ENCODE data around the gene FBXL2.
"Not testable (repeated sequence)": the region's sequence is repeated elsewhere in the genome, so short reads cannot be mapped to it uniquely, and the experiment has no call there.

Gene FBXL2

GRCh38 chr3:33317963-33318709 lies 40.9 kb downstream of the FBXL2 start:
- DNase-seq = no peak

GRCh38 chr3:33318710-33319380 lies 41.6 kb downstream of the FBXL2 start:
- DNase-seq = no peak

GRCh38 chr3:33322412-33322811 lies 45.2 kb downstream of the FBXL2 start:
- no peak for DNase-seq

- no peak for DNase-seq
Observed at GRCh38 chr3:33331414-33331813, 54.2 kb downstream of the FBXL2 start.

GRCh38 chr3:33334364-33334763 lies 57.1 kb downstream of the FBXL2 start:
- DNase-seq = no peak

- not testable (repeated sequence) for DNase-seq
Observed at GRCh38 chr3:33338936-33339465, 61.8 kb downstream of the FBXL2 start.

GRCh38 chr3:33339758-33340157 lies 62.5 kb downstream of the FBXL2 start:
- DNase-seq = no peak

GRCh38 chr3:33355611-33356010 lies 78.4 kb downstream of the FBXL2 start:
- no peak for DNase-seq

- DNase-seq = no peak
Observed at GRCh38 chr3:33358172-33358781, 81.0 kb downstream of the FBXL2 start.

- DNase-seq = no peak
Observed at GRCh38 chr3:33360136-33360825, 83.0 kb downstream of the FBXL2 start.

GRCh38 chr3:33363113-33363800 lies 86.0 kb downstream of the FBXL2 start:
- no peak for DNase-seq

GRCh38 chr3:33364060-33364459 lies 86.8 kb downstream of the FBXL2 start:
- no peak for DNase-seq

GRCh38 chr3:33364531-33365128 lies 87.4 kb downstream of the FBXL2 start:
- DNase-seq = no peak

GRCh38 chr3:33372218-33373081 lies 95.2 kb downstream of the FBXL2 start:
- peak; percentile 9 for DNase-seq

- no peak for DNase-seq
Observed at GRCh38 chr3:33373082-33373437, 95.8 kb downstream of the FBXL2 start.

GRCh38 chr3:33377489-33377888 lies 100.2 kb downstream of the FBXL2 start:
- no peak for DNase-seq

GRCh38 chr3:33377931-33378330 lies 100.7 kb downstream of the FBXL2 start:
- no peak for DNase-seq

- no peak for DNase-seq
Observed at GRCh38 chr3:33380653-33381052, 103.4 kb downstream of the FBXL2 start.

- DNase-seq = no peak
Observed at GRCh38 chr3:33383951-33384350, 106.7 kb downstream of the FBXL2 start.

- DNase-seq = no peak
Observed at GRCh38 chr3:33385423-33385822, 108.2 kb downstream of the FBXL2 start.

- DNase-seq = no peak
Observed at GRCh38 chr3:33386631-33387030, 109.4 kb downstream of the FBXL2 start.

Data from NCI-H526 treated with DMSO at 0.1 percent for 48 hours (cell line).